Esophagus squamous epithelium (tissue), 4 donors: ENCODE results near the gene MMP14.

Source experiments
- POLR2A ChIP-seq, 4 donors: fragments of 450-650 bp; IDR thresholded peaks; one replicate each; pipeline ENCODE4 v1.6.1; 2017; ENCODE audit warnings: antibody characterized with exemption in 4 of 4, mild to moderate bottlenecking in 4 of 4, moderate library complexity in 3 of 4
- TF ChIP-seq, protein P1 (sequence below), 6 experiments: fragments of 450-650 bp in 4 of 6; fragments of 200-600 bp in 2 of 6; sonication (generic) in 2 of 6; IDR thresholded peaks; one replicate each; pipeline ENCODE4 v1.5.1; 2016 to 2019; ENCODE audit warnings: antibody characterized with exemption in 6 of 6, mild to moderate bottlenecking in 4 of 6, moderate library complexity in 4 of 6

- no peak for TF ChIP-seq POLR2A (IDR thresholded peaks at IDR 0.05)
- TF ChIP-seq, protein P1, sequence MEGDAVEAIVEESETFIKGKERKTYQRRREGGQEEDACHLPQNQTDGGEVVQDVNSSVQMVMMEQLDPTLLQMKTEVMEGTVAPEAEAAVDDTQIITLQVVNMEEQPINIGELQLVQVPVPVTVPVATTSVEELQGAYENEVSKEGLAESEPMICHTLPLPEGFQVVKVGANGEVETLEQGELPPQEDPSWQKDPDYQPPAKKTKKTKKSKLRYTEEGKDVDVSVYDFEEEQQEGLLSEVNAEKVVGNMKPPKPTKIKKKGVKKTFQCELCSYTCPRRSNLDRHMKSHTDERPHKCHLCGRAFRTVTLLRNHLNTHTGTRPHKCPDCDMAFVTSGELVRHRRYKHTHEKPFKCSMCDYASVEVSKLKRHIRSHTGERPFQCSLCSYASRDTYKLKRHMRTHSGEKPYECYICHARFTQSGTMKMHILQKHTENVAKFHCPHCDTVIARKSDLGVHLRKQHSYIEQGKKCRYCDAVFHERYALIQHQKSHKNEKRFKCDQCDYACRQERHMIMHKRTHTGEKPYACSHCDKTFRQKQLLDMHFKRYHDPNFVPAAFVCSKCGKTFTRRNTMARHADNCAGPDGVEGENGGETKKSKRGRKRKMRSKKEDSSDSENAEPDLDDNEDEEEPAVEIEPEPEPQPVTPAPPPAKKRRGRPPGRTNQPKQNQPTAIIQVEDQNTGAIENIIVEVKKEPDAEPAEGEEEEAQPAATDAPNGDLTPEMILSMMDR (IDR thresholded peaks at IDR 0.05), result no peak
Observed at GRCh38 chr14:22845103-22845394, 8.7 kb downstream of the MMP14 start.
